Psoas muscle (tissue), 8 donors: ENCODE data around the gene ARHGAP35. TPM values are rescaled to one million over a fixed set of nuclear protein-coding genes. Genes with fewer than 3 reads are reported as not detected.

Experiments used
- ATAC-seq, 4 donors: fragments of 200-7000 bp; cut with Tn5 transposase; one replicate each; pipeline ENCODE4 v1.9.1; 2020; ENCODE audit warnings: moderate library complexity in 3 of 4, mild to moderate bottlenecking in 2 of 4
- DNase-seq, 2 donors: peaks; one replicate each; pipeline ENCODE4 v3.0.0-alpha.2; 2020
- H3K27ac ChIP-seq: fragments of 200-600 bp; one replicate; pipeline ENCODE4 v1.8.0; 2022
- H3K27me3 ChIP-seq, 3 donors: fragments of 200-600 bp in 1 of 3; one replicate each; pipeline versions ENCODE4 v1.6.1 to v1.8.0; 2013 to 2022; ENCODE audit warnings: low read length in 2 of 3, mild to moderate bottlenecking in 2 of 3, moderate library complexity in 1 of 3; ENCODE audit not compliant: insufficient read depth in 3 of 3
- H3K36me3 ChIP-seq, 2 donors: fragments of 200-600 bp in 1 of 2; one replicate each; pipeline versions ENCODE4 v1.6.1 to v1.8.0; 2013 to 2022; ENCODE audit warnings: low read depth in 1 of 2, mild to moderate bottlenecking in 1 of 2, moderate library complexity in 1 of 2; ENCODE audit not compliant: insufficient read depth in 1 of 2
- H3K4me1 ChIP-seq: fragments of 200-600 bp; one replicate; pipeline ENCODE4 v1.8.0; 2022
- H3K4me3 ChIP-seq: fragments of 200-600 bp; one replicate; pipeline ENCODE4 v1.8.0; 2022; ENCODE audit warnings: mild to moderate bottlenecking
- H3K9me3 ChIP-seq: fragments of 200-600 bp; one replicate; pipeline ENCODE4 v1.8.0; 2022
- WGBS, 3 donors: extraction: QIAGEN DNeasy Blood & Tissue Kit; methylation state at CpG; one replicate each; pipeline versions ENCODE4 v1.1.6 to v1.1.7; 2013; 5-methylcytosine and 5-hydroxymethylcytosine counted together
- intact Hi-C, 2 donors: fragments of 100-400 bp; cut with DNase I; formaldehyde crosslinking; loops; one replicate each; pipeline versions ENCODE4 v1.11.0 to v1.14.2; 2022
- polyA plus RNA-seq, 3 donors: library from polyadenylated mRNA; stranded (reverse); fragments of 200-250 nt; gene quantifications; one replicate each; pipeline ENCODE4 v1.2.3, GENCODE V29; 2013
- total RNA-seq, 4 donors: library from RNA; stranded (reverse); fragmentation: NEBNext Ultra II Directional in 2 of 4; extraction: Animal tissue kit (Norgen Biotek cat#: 25700) in 2 of 4; gene quantifications; one replicate each; pipeline versions ENCODE4 v1.2.1 to v1.2.4, GENCODE V29; 2021 to 2023
- TF ChIP-seq, protein P1 (sequence below): fragments of 200-600 bp; IDR thresholded peaks from one replicate; pipeline ENCODE4 v1.8.0; 2022; ENCODE audit warnings: antibody characterized with exemption
- donor health status: healthy with polysubstance abuse.
- donor health status: DM: no; HTN: no; CAD: no; lungs with moderate emphysema.
- donor health status: Bipolar disorder and iron deficiency.
- donor health status: healthy.
- donor health status: DM: yes; HTN: yes; CAD: no.
- donor health status: DM: no; HTN: no; CAD: no.
- donor health status: DM: no; HTN: no; CAD: no.
- donor health status: DM: yes; HTN: yes; CAD: no.

Gene ARHGAP35
- total and polyA plus RNA-seq, 7 donors: 10.0 to 50.6 (median 31.1) TPM

DNA sequence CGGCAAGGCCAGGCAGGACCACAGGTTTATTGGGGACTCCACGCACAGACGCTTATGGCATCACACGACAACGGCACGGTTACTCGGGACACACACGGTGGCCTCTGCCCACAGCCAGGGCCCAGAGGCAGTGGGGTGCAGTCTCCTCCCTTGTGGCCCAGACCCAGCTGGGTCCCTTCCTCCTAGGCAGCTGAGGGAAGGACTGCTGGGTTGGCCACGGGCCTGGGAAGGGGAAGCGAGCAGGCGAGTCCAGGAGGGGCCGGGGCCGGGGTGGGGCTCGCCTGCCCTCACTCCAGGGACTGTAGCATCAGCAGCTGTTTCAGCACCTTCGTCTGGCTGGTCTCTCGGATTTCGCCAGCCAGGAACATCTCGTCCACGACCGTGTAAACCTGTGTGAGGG lies 22.6 kb upstream of the ARHGAP35 start:
- TF ChIP-seq, protein P1, sequence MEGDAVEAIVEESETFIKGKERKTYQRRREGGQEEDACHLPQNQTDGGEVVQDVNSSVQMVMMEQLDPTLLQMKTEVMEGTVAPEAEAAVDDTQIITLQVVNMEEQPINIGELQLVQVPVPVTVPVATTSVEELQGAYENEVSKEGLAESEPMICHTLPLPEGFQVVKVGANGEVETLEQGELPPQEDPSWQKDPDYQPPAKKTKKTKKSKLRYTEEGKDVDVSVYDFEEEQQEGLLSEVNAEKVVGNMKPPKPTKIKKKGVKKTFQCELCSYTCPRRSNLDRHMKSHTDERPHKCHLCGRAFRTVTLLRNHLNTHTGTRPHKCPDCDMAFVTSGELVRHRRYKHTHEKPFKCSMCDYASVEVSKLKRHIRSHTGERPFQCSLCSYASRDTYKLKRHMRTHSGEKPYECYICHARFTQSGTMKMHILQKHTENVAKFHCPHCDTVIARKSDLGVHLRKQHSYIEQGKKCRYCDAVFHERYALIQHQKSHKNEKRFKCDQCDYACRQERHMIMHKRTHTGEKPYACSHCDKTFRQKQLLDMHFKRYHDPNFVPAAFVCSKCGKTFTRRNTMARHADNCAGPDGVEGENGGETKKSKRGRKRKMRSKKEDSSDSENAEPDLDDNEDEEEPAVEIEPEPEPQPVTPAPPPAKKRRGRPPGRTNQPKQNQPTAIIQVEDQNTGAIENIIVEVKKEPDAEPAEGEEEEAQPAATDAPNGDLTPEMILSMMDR: no peak
- intact Hi-C loops: no loop called here

DNA sequence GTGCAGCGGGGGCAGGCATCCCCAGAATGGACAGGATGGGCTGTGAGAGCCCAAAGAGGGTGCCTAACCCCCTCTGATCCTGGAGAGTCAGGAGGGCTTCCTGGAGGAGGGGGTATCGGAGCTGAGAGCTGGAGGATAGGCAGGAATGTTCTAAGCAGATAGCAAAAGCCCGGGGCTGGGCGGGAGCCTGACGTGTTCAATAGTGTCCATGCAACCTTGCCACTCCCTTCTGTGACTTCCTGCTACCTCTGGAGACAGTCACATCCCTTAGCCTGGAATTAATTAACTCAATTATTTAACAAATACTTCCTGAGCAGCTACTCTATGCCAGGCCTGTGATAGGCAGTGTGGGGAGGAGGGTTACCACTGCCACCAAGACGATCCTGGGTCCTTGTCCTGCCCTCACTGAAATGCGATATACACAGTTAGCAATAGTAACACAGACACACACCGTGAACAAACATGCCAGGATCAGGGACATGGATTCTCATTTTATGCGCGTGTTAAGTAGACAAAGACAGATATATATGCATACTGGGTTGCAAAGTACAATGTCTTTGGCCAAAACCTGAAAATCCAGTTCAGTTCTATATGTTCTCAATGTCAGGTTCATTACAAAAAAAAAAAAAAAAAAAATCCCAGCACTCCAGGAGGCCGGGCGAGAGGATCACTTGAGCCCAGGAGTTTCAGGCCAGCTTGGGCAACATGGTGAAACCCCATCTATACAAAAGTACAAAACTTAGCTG lies 20.9 kb upstream of the ARHGAP35 start:
- WGBS, 3 donors: 65 to 79% (median 68%) methylated on average over 12 of the region's 12 CpGs
- Histone ChIP-seq H3K27me3 (no peaks in the 10 kb centered on the region), H3K4me3 (no peak overlapping the region), H3K4me1 (no peaks in the 10 kb centered on the region), H3K9me3 (no peaks in the 10 kb centered on the region), H3K27ac (no peak overlapping the region), H3K36me3 (peaks cover 2 to 75% of the 10 kb centered on the region in 2 donors)
- intact Hi-C loops: loop anchor here (2.0 kb wide), 1 partner anchor 83 kb away; no protein-coding TSS in a partner anchor
- ATAC-seq (peak in 1 of 4 donors; percentile 31), DNase-seq (peak in 1 of 2 donors; percentile 3)
- TF ChIP-seq, protein P1: no peak

More for the DNA sequence above, 22.6 kb upstream of the ARHGAP35 start:
- Histone ChIP-seq H3K9me3 (no peaks in the 10 kb centered on the region), H3K27ac (no peak overlapping the region), H3K36me3 (peaks cover 2 to 58% of the 10 kb centered on the region in 2 donors), H3K4me3 (no peak overlapping the region), H3K4me1 (no peaks in the 10 kb centered on the region), H3K27me3 (no peaks in the 10 kb centered on the region)
- DNase-seq (no peak), ATAC-seq (no peak)
- WGBS, 3 donors: 71 to 79% (median 73%) methylated on average over 18 to 20 of the region's 20 CpGs

DNA sequence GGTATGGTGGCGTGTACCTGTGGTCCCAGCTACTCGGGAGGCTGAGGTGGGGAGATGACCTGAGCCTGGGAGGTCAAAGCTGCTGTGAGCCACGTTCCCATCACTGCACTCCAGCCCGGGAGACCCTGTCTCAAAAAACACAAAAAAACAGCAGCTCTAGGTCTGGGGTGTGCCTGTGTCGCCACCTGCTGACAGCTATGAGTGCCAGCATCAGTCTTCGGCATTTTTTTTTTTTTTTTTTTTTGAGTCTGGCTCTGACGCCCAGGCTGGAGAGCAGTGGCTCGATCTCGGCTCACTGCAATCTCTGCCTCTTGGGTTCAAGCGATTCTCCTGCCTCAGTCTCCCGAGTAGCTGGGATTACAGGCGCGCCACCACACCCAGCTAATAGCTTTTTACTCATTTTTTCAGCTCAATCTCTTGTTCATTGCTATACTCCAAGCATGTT lies 20.3 kb upstream of the ARHGAP35 start:
- Histone ChIP-seq H3K9me3 (no peaks in the 10 kb centered on the region), H3K4me1 (no peaks in the 10 kb centered on the region), H3K4me3 (no peak overlapping the region), H3K27me3 (no peaks in the 10 kb centered on the region), H3K27ac (peak overlapping the region; percentile 2), H3K36me3 (peaks cover 2 to 81% of the 10 kb centered on the region in 2 donors)
- TF ChIP-seq, protein P1: peak; percentile 79
- WGBS, 3 donors: 18 to 23% (median 20%) methylated on average over 13 of the region's 13 CpGs
- peak; percentile 49 to 85 (median 72) for ATAC-seq
- intact Hi-C loops: loop anchor here (2.0 kb wide), 1 partner anchor 84 kb away; no protein-coding TSS in a partner anchor
- DNase-seq: peak; percentile 39 to 72

DNA sequence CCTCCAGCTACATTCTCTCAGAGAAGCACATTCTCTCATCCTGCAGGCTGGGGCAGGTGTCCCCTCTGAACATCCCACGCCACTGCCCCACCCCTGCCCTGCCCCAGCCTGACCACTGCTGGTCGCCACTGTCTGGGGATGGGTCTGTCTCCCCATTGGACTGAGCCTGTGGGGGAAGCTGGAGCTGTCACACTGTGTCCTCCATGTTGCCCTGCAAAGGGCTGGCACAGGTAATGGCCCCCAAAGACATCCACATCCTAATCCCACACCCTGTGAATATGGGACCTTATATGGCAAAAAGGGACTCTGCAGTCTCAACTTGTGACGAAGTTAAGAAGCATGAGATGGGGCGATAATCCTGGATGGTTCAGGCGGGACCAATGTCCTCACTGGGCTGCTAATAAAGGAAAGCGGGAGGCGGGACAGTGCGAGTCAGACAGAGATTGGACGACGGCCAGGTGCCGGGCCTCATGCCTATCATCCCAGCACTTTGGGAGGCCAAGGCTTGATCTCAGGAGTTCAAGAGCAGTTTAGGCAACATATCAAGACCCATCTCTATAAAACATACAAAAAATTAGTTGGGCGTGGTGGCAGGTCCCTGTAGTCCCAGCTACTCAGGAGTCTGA lies 19.2 kb upstream of the ARHGAP35 start:
- H3K27ac ChIP-seq: no peak overlapping the region
- H3K4me1 ChIP-seq: no peaks in the 10 kb centered on the region
- ATAC-seq: peak in 3 of 4 donors; percentile 9 to 58 (median 50)
- H3K27me3 ChIP-seq: no peaks in the 10 kb centered on the region
- H3K4me3 ChIP-seq: no peak overlapping the region
- DNase-seq: peak; percentile 13 to 38
- WGBS, 3 donors: 70 to 77% (median 75%) methylated on average over 12 of the region's 12 CpGs
- no peaks in the 10 kb centered on the region for H3K9me3 ChIP-seq
- TF ChIP-seq, protein P1: no peak
- intact Hi-C loops: loop anchor here (2.0 kb wide), 1 partner anchor 85 kb away; no protein-coding TSS in a partner anchor
- H3K36me3 ChIP-seq: peaks cover 2 to 85% of the 10 kb centered on the region in 2 donors
